SK-N-SH treated with all-trans-retinoic acid at 6 μM for 48 hours (cell line): Measurements from ENCODE around the gene RAB8B.

Experiments used
- ARNTL ChIP-seq: fragments of 450-650 bp; formaldehyde crosslinking; IDR thresholded peaks from 2 replicates; pipeline ENCODE4 v1.5.0; 2020; ENCODE audit warnings: low read depth, mild to moderate bottlenecking, moderate library complexity, borderline replicate concordance
- BACH2 ChIP-seq: fragments of 250-450 bp; sonication (Bioruptor Pico); IDR thresholded peaks from 2 replicates; pipeline ENCODE4 v1.9.0; 2021; ENCODE audit warnings: mild to moderate bottlenecking, borderline replicate concordance
- OSR1 ChIP-seq: fragments of 250-450 bp; sonication (Bioruptor Pico); IDR thresholded peaks from 2 replicates; pipeline ENCODE4 v1.8.0; 2022; ENCODE audit warnings: moderate library complexity, mild to moderate bottlenecking, inconsistent platforms
- SNAI2 ChIP-seq: fragments of 250-450 bp; sonication (Bioruptor Pico); IDR thresholded peaks from 2 replicates; pipeline ENCODE4 v1.5.0; 2020; ENCODE audit warnings: mild to moderate bottlenecking, moderate library complexity
- ZC3H10 ChIP-seq: fragments of 250-450 bp; sonication (Bioruptor Pico); IDR thresholded peaks from 2 replicates; pipeline ENCODE4 v1.5.1; 2021; ENCODE audit warnings: mild to moderate bottlenecking, moderate library complexity
- ZFP3 ChIP-seq: fragments of 250-450 bp; sonication (Bioruptor Pico); IDR thresholded peaks from 2 replicates; pipeline ENCODE4 v1.5.0; 2020; ENCODE audit warnings: mild to moderate bottlenecking, moderate library complexity
- ZFP30 ChIP-seq: fragments of 450-650 bp; formaldehyde crosslinking; IDR thresholded peaks from 2 replicates; pipeline ENCODE4 v1.5.0; 2022; ENCODE audit warnings: mild to moderate bottlenecking, moderate library complexity
- ZNF565 ChIP-seq: fragments of 450-650 bp; formaldehyde crosslinking; conservative IDR thresholded peaks from 2 replicates; pipeline ENCODE4 v1.5.0; 2020; ENCODE audit warnings: low read depth, mild to moderate bottlenecking, moderate library complexity
- ZNF8 ChIP-seq: fragments of 450-650 bp; formaldehyde crosslinking; IDR thresholded peaks from 2 replicates; pipeline ENCODE4 v1.5.0; 2020; ENCODE audit warnings: mild to moderate bottlenecking, moderate library complexity
- TF ChIP-seq, protein P1 (sequence below): fragments of 250-450 bp; sonication (Bioruptor Pico); IDR thresholded peaks from 2 replicates; pipeline ENCODE4 v1.8.0; 2021; ENCODE audit warnings: low read depth, mild to moderate bottlenecking, moderate library complexity, borderline replicate concordance
- TF ChIP-seq, protein P2 (sequence below): fragments of 250-450 bp; sonication (Bioruptor Pico); IDR thresholded peaks from 2 replicates; pipeline ENCODE4 v1.5.1; 2020; ENCODE audit warnings: low read depth, mild to moderate bottlenecking, moderate library complexity
- TF ChIP-seq, protein P3 (sequence below): fragments of 250-450 bp; sonication (Bioruptor Pico); IDR thresholded peaks from 2 replicates; pipeline ENCODE4 v1.5.0; 2020; ENCODE audit warnings: mild to moderate bottlenecking, moderate library complexity
- TF ChIP-seq, protein P4 (sequence below): fragments of 250-450 bp; sonication (Bioruptor Pico); IDR thresholded peaks from 2 replicates; pipeline ENCODE4 v1.5.1; 2021; ENCODE audit warnings: mild to moderate bottlenecking, moderate library complexity
- TF ChIP-seq, protein P5 (sequence below): fragments of 250-450 bp; sonication (Bioruptor Pico); IDR thresholded peaks from 2 replicates; pipeline ENCODE4 v1.8.0; 2020; ENCODE audit warnings: mild to moderate bottlenecking, moderate library complexity, borderline replicate concordance

DNA sequence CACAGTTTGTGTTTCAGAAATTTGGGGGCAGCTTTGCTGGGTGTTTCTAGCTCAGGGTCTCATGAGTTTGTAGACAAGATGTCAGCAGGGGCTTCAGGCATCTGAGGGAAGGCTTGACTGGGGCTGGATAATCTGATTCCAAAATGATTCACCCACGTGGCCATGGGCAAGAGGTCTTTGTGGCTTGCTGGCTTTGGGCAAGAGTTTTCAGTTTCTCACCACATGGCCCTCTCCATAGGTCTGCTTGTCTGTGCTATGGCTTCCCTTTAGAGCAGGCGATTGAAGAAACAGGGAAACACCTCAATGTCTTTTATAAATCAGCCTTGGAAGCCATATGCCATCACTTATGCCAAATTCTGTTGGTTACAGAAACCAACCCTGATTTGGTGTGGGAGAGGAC is 44.0 kb upstream of the RAB8B start:
- TF ChIP-seq ARNTL: no peak
- no peak for TF ChIP-seq ZFP30 (CRISPR knock-in tag)
- no peak for TF ChIP-seq ZNF8 (CRISPR knock-in tag)
- no peak for TF ChIP-seq ZFP3 (CRISPR knock-in tag)
- TF ChIP-seq, protein P1, sequence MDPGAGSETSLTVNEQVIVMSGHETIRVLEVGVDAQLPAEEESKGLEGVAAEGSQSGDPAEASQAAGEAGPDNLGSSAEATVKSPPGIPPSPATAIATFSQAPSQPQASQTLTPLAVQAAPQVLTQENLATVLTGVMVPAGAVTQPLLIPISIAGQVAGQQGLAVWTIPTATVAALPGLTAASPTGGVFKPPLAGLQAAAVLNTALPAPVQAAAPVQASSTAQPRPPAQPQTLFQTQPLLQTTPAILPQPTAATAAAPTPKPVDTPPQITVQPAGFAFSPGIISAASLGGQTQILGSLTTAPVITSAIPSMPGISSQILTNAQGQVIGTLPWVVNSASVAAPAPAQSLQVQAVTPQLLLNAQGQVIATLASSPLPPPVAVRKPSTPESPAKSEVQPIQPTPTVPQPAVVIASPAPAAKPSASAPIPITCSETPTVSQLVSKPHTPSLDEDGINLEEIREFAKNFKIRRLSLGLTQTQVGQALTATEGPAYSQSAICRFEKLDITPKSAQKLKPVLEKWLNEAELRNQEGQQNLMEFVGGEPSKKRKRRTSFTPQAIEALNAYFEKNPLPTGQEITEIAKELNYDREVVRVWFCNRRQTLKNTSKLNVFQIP (CRISPR knock-in tag): no peak
- no peak for TF ChIP-seq SNAI2 (CRISPR knock-in tag)
- no peak for TF ChIP-seq ZC3H10 (CRISPR knock-in tag)
- TF ChIP-seq, protein P2, sequence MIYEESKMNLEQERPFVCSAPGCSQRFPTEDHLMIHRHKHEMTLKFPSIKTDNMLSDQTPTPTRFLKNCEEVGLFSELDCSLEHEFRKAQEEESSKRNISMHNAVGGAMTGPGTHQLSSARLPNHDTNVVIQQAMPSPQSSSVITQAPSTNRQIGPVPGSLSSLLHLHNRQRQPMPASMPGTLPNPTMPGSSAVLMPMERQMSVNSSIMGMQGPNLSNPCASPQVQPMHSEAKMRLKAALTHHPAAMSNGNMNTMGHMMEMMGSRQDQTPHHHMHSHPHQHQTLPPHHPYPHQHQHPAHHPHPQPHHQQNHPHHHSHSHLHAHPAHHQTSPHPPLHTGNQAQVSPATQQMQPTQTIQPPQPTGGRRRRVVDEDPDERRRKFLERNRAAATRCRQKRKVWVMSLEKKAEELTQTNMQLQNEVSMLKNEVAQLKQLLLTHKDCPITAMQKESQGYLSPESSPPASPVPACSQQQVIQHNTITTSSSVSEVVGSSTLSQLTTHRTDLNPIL (CRISPR knock-in tag): no peak
- no peak for TF ChIP-seq OSR1 (CRISPR knock-in tag)
- TF ChIP-seq, protein P3, sequence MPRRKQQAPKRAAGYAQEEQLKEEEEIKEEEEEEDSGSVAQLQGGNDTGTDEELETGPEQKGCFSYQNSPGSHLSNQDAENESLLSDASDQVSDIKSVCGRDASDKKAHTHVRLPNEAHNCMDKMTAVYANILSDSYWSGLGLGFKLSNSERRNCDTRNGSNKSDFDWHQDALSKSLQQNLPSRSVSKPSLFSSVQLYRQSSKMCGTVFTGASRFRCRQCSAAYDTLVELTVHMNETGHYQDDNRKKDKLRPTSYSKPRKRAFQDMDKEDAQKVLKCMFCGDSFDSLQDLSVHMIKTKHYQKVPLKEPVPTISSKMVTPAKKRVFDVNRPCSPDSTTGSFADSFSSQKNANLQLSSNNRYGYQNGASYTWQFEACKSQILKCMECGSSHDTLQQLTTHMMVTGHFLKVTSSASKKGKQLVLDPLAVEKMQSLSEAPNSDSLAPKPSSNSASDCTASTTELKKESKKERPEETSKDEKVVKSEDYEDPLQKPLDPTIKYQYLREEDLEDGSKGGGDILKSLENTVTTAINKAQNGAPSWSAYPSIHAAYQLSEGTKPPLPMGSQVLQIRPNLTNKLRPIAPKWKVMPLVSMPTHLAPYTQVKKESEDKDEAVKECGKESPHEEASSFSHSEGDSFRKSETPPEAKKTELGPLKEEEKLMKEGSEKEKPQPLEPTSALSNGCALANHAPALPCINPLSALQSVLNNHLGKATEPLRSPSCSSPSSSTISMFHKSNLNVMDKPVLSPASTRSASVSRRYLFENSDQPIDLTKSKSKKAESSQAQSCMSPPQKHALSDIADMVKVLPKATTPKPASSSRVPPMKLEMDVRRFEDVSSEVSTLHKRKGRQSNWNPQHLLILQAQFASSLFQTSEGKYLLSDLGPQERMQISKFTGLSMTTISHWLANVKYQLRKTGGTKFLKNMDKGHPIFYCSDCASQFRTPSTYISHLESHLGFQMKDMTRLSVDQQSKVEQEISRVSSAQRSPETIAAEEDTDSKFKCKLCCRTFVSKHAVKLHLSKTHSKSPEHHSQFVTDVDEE: no peak
- no peak for TF ChIP-seq BACH2
- TF ChIP-seq, protein P4, sequence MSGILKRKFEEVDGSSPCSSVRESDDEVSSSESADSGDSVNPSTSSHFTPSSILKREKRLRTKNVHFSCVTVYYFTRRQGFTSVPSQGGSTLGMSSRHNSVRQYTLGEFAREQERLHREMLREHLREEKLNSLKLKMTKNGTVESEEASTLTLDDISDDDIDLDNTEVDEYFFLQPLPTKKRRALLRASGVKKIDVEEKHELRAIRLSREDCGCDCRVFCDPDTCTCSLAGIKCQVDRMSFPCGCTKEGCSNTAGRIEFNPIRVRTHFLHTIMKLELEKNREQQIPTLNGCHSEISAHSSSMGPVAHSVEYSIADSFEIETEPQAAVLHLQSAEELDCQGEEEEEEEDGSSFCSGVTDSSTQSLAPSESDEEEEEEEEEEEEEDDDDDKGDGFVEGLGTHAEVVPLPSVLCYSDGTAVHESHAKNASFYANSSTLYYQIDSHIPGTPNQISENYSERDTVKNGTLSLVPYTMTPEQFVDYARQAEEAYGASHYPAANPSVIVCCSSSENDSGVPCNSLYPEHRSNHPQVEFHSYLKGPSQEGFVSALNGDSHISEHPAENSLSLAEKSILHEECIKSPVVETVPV (CRISPR knock-in tag): no peak
- TF ChIP-seq, protein P5, sequence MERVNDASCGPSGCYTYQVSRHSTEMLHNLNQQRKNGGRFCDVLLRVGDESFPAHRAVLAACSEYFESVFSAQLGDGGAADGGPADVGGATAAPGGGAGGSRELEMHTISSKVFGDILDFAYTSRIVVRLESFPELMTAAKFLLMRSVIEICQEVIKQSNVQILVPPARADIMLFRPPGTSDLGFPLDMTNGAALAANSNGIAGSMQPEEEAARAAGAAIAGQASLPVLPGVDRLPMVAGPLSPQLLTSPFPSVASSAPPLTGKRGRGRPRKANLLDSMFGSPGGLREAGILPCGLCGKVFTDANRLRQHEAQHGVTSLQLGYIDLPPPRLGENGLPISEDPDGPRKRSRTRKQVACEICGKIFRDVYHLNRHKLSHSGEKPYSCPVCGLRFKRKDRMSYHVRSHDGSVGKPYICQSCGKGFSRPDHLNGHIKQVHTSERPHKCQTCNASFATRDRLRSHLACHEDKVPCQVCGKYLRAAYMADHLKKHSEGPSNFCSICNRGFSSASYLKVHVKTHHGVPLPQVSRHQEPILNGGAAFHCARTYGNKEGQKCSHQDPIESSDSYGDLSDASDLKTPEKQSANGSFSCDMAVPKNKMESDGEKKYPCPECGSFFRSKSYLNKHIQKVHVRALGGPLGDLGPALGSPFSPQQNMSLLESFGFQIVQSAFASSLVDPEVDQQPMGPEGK (CRISPR knock-in tag): no peak
- TF ChIP-seq ZNF565 (CRISPR knock-in tag): no peak
